Peyer's patch (tissue), 4 donors: ENCODE results near the gene DVL1. TPM values are rescaled to one million over a fixed set of nuclear protein-coding genes. Genes with fewer than 3 reads are reported as not detected.
A peak's percentile ranks its signal among the peaks of the same experiment; 100 is the strongest.

Source experiments
- DNase-seq, 3 donors: peaks; one replicate each; pipeline ENCODE4 v3.0.0-alpha.2; 2017 to 2019
- H3K27ac ChIP-seq, 4 donors: fragments of 200-600 bp; sonication (generic); one replicate each; pipeline ENCODE4 v1.5.1; 2016 to 2019
- H3K27me3 ChIP-seq, 2 donors: fragments of 200-600 bp; sonication (generic); one replicate each; pipeline ENCODE4 v1.5.1; 2019
- H3K36me3 ChIP-seq, 3 donors: fragments of 200-600 bp; sonication (generic); one replicate each; pipeline ENCODE4 v1.5.1; 2016 to 2019
- H3K4me1 ChIP-seq, 4 donors: fragments of 200-600 bp; sonication (generic); one replicate each; pipeline ENCODE4 v1.5.1; 2016 to 2019
- H3K4me3 ChIP-seq, 4 donors: fragments of 200-600 bp; sonication (generic); 1 replicate in 3 of 4; 2 replicates in 1 of 4; pipeline ENCODE4 v1.5.1; 2016 to 2019; ENCODE audit warnings: mild to moderate bottlenecking in 1 of 4
- H3K9me3 ChIP-seq, 4 donors: fragments of 200-600 bp; sonication (generic); one replicate each; pipeline ENCODE4 v1.5.1; 2016 to 2019; ENCODE audit warnings: mild to moderate bottlenecking in 1 of 4
- POLR2A ChIP-seq, 2 donors: fragments of 450-650 bp; IDR thresholded peaks; one replicate each; pipeline ENCODE4 v1.5.1; 2017; ENCODE audit warnings: antibody characterized with exemption in 2 of 2, mild to moderate bottlenecking in 2 of 2, moderate library complexity in 2 of 2
- total RNA-seq, 4 donors: library from RNA; depleted of rRNA; stranded (reverse); fragments of >200 nt; gene quantifications; one replicate each; pipeline ENCODE4 v1.1.0, GENCODE V29; 2016
- TF ChIP-seq, protein P1 (sequence below), 6 experiments: fragments of 450-650 bp in 4 of 6; fragments of 200-600 bp in 2 of 6; sonication (generic) in 1 of 6; IDR thresholded peaks; one replicate each; pipeline ENCODE4 v1.5.1; 2017 to 2019; ENCODE audit warnings: antibody characterized with exemption in 6 of 6, mild to moderate bottlenecking in 3 of 6, moderate library complexity in 1 of 6

DVL1 gene
- total RNA-seq, 4 donors from 2014 or later = 76.0 to 196 (median 164) TPM

DNA sequence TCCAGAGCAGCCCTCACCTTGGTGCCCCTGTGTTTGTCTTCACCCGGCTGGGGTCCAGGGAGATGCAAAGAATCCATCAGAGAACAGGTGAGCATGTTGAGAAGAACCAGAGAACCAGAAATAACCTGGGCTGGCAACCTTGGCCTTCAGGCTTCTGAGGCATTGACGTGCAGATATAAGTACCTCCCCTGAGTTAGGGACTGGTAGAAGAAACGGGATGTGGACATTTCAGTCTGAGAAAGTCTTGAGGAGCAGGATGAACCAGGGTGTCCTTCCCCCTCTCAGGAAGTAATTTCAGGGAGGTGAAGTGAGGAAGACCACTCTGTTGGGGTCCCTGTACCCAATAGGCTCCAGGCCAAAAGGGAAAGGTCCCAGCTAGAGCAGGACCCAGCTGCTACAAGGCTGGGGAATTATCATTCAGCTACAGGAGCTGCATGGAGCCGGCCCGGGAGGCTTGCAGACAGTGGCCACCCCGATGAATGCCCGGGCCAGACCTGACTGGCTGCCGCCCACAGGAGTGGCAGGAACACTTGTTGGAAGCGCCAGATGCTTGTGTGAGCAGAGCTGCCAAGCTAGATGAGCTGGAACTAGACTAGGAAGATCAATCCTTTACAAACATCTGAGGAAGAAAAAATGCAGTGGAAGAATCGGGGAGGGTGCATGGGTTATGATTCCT, 27.5 kb upstream of the DVL1 start:
- peaks cover 0 to 31% (median 17%) of the 10 kb centered on the region in 4 donors for H3K4me1 ChIP-seq
- H3K4me3 ChIP-seq = no peak overlapping the region
- H3K27ac ChIP-seq = no peak overlapping the region
- no peaks in the 10 kb centered on the region for H3K27me3 ChIP-seq
- no peak for TF ChIP-seq POLR2A (IDR thresholded peaks at IDR 0.05)
- TF ChIP-seq, protein P1, sequence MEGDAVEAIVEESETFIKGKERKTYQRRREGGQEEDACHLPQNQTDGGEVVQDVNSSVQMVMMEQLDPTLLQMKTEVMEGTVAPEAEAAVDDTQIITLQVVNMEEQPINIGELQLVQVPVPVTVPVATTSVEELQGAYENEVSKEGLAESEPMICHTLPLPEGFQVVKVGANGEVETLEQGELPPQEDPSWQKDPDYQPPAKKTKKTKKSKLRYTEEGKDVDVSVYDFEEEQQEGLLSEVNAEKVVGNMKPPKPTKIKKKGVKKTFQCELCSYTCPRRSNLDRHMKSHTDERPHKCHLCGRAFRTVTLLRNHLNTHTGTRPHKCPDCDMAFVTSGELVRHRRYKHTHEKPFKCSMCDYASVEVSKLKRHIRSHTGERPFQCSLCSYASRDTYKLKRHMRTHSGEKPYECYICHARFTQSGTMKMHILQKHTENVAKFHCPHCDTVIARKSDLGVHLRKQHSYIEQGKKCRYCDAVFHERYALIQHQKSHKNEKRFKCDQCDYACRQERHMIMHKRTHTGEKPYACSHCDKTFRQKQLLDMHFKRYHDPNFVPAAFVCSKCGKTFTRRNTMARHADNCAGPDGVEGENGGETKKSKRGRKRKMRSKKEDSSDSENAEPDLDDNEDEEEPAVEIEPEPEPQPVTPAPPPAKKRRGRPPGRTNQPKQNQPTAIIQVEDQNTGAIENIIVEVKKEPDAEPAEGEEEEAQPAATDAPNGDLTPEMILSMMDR (IDR thresholded peaks at IDR 0.05) = no peak
- no peaks in the 10 kb centered on the region for H3K9me3 ChIP-seq
- H3K36me3 ChIP-seq = peaks cover 0 to 20% (median 0%) of the 10 kb centered on the region in 3 donors
- no peak for DNase-seq

GRCh38 chr1:1374929-1375662, 25.9 kb upstream of the DVL1 start, which contains the start of gene AURKAIP1:
Gene AURKAIP1 (minus strand): TSS chr1:1375207. CDS start chr1:1374756, 451 bp downstream.
- peak; percentile 39 to 68 for TF ChIP-seq POLR2A (IDR thresholded peaks at IDR 0.05)
- TF ChIP-seq, protein P1 (IDR thresholded peaks at IDR 0.05) = peak; percentile 23 to 57 (median 38)
- Histone ChIP-seq H3K27me3 (no peaks in the 10 kb centered on the region), H3K36me3 (peaks cover 0 to 14% (median 0%) of the 10 kb centered on the region in 3 donors), H3K27ac (peak within 1 kb of the TSS; percentile 89 to 96 (median 90)), H3K4me1 (peaks cover 0 to 36% (median 20%) of the 10 kb centered on the region in 4 donors), H3K4me3 (peak within 1 kb of the TSS; percentile 78 to 99 (median 91)), H3K9me3 (no peaks in the 10 kb centered on the region)
- peak; percentile 97 to 99 (median 97) for DNase-seq

DNA sequence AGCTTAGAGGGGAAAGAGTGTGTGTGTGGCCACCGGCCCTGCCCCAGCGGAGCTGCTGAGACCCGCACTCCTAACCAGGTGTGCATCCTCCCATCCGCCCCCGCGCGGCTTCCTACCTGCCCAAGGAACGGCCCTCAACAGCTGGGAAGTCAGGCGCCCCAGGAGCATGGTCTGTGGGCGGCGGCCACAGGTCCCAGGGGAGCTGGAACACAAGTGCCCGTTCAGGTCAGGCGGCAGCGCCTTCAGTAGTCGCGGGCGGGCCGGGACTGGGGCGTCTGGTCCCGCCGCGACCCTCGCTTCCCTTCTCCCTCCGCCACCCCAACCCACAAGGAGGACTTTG, 25.3 kb upstream of the DVL1 start:
- Histone ChIP-seq H3K27ac (peak overlapping the region; percentile 89 to 96 (median 90)), H3K4me3 (peak overlapping the region; percentile 78 to 99 (median 91)), H3K36me3 (peaks cover 0 to 14% (median 0%) of the 10 kb centered on the region in 3 donors), H3K27me3 (no peaks in the 10 kb centered on the region), H3K4me1 (peaks cover 0 to 36% (median 20%) of the 10 kb centered on the region in 4 donors), H3K9me3 (no peaks in the 10 kb centered on the region)
- peak in 1 of 3 donors; percentile 36 for DNase-seq
- no peak for TF ChIP-seq POLR2A (IDR thresholded peaks at IDR 0.05)
- TF ChIP-seq, protein P1 (IDR thresholded peaks at IDR 0.05) = no peak

GRCh38 chr1:1373815-1374588, 24.8 kb upstream of the DVL1 start:
- Histone ChIP-seq H3K36me3 (peaks cover 0 to 14% (median 0%) of the 10 kb centered on the region in 3 donors), H3K4me3 (peak overlapping the region; percentile 78 to 99 (median 91)), H3K9me3 (no peaks in the 10 kb centered on the region), H3K4me1 (peaks cover 0 to 36% (median 20%) of the 10 kb centered on the region in 4 donors), H3K27me3 (no peaks in the 10 kb centered on the region), H3K27ac (peak overlapping the region; percentile 89 to 96 (median 90))
- no peak for DNase-seq
- TF ChIP-seq POLR2A (IDR thresholded peaks at IDR 0.05) = no peak
- TF ChIP-seq, protein P1 (IDR thresholded peaks at IDR 0.05) = no peak

DNA sequence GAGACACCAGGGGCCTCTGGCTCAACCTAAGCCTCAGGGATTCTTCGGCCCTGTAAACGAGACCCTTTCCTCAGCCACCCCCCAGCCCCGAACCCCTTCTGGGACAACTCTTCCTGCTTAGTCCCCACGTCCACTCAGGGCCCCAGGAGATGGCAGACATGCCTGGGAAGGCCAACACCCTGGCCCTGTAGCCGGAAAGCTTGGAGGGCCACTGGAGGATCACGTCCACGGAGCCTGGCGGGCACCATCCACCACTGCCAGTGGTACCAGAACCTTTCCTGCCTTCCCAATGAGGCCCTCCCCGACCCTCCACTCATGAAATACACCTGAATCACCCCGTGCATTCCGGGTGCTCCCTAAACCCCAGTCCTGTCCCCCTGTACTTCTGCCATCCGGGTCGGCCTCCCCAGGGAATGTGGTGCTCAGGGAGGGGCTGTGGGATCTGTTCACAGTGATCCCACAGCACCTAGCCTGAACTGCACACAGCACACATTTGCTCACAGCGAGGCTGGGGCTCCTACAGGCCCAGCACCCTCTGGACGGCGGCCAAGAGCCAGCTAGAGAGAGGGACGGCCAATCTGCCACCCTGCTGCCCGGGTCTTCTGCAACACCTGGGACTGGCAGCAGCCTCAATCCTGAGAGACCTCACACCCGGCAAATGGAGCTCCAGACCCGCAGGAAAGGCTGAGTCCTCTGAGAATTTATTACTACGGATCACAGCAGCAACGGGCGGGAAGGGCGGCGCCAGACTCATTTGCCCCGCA, 24.0 kb upstream of the DVL1 start:
- Histone ChIP-seq H3K27ac (no peak overlapping the region), H3K4me3 (no peak overlapping the region), H3K36me3 (peaks cover 0 to 14% (median 0%) of the 10 kb centered on the region in 3 donors), H3K9me3 (no peaks in the 10 kb centered on the region), H3K27me3 (no peaks in the 10 kb centered on the region), H3K4me1 (peaks cover 0 to 36% (median 20%) of the 10 kb centered on the region in 4 donors)
- DNase-seq = no peak
- TF ChIP-seq POLR2A (IDR thresholded peaks at IDR 0.05) = no peak
- TF ChIP-seq, protein P1 (IDR thresholded peaks at IDR 0.05) = no peak
